ELF-1 (cell line): ENCODE measurements around the gene FBXO21.
"Not testable (repeated sequence)": the region's sequence is repeated elsewhere in the genome, so short reads cannot be mapped to it uniquely, and the experiment has no call there.

ENCODE experiments used
- DNase-seq: peaks from one replicate; pipeline ENCODE4 v3.0.0-alpha.2; 2016; ENCODE audit warnings: low read depth, low spot score

The FBXO21 gene

DNA sequence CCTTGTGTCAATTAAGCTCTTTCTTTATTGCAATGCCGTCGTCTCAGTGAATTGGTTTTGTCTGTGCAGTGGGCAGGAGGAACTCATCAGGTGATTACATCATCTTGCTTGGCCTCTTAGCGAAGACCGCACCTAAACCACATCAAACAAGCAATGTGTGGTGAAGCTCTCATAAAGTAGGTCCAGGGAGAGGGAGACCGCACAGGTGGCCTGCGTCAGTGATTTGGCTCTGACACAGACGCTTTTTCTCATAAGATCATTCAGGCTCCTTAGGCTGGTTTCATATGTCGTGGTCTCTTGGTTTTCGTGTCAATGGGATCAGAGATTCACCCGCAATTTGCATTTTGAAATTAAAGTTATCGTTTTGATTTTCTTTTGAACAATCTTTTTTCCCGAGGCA is 84.4 kb downstream of the FBXO21 start:
- no peak for DNase-seq

DNA sequence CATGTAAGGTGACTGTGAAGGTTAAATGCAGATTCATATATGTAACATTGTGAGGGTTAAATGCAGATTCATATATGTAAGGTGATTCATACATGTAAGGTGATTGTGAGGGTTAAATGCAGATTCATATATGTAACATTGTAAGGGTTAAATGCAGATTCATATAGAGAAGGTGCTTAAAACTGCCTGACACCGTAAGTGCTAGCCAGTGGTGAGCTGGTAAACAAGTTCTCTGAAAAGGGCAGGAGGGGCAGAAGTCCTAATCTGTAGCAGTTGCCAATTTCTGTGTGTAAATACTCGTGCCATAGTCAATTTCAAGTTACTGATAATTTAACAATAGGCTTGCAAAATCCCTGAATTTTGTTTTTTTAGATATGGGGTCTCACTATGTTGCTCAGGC is 86.3 kb downstream of the FBXO21 start:
- DNase-seq = not testable (repeated sequence)

DNA sequence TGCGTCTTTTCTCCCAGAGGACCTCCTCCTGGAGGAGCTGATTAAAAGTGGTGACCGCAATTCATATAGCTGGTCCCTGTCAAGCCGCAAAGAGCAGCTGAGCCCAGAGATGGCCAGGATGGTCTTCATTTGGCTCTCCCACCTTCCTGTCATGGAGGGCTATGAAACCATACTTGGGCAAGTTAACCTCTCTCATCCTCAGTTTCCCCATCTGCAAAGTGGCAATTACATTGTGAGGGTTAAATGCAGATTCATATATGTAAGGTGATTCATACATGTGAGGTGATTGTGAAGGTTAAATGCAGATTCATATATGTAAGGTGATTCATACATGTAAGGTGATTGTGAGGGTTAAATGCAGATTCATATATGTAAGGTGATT is 87.5 kb downstream of the FBXO21 start:
- DNase-seq = no peak

DNA sequence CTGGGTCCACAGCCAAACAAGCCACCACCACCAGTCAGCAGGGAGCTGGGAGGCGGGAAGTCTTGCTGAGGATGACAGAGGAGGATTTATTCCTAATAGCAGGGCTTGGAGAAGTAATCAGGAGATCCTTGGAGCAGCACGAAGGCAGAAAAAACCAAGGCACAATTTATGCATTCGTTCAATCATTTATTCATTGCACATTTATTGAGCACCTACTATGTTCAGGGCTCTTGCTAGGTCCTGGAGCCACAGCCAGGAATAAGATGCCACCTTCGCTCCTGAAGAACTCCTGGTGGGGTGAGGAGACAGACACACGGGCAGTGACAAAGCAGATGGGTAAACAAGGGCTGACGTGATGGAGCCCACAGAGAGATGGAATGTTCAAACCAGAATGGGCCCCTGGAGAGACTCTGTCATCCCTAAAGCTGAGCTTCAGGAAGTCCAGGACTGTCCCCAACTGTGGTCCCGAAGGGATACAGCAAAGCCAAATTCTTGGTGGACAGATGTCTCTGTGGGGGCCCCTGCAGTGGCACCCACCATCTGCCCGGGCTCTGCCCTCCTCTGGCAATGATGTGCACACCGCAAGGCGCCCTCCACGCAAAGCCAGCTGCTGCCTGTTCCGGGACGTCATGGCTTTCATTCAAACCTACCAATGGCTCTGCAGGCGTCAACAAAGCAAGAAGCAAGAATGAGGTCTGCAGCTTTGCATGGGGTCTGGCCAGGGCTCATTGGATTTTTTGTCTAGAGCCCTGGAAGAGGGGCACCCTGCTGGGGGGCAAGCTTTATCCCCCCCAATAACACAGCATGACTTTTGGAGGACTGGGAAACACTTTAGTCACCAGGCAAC is 88.1 kb downstream of the FBXO21 start:
- peak; percentile 24 for DNase-seq

DNA sequence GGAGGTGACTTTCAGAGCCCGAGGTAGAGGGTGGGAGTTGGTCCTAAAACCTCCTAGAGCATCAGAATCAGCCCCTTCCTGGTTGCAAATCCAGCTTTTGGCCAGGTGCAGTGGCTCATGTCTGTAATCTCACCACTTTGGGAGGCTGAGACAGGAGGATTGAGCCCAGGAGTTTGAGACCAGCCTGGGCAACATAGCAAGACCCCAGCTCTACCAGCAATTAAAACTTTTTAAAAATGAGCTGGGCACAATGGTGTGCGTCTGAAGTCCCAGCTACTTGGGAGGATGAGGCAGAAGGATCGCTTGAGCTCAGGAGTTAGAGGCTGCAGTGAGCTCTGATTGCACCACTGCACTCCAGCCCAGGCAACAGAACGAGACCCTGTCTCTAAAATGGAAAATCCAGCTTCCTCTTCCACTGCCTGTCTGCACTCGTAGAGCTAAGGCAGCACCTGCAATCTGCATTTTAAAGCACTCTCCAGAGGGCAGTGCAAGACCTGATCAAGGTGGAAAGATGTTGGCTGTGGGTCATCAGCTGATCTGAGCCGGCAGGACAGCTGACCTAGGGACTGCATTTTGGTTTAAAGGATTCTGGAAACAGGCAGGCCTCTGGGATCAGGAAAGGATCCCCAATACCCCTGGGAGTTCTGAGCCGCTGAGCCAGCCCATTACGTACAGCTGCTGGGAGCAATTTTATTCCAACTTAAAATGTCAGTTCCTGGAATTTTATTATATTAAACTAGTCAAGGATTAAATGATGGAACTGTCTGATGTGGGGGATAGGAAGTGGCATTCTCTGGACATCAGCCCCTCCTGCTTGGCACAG is 89.2 kb downstream of the FBXO21 start:
- DNase-seq = peak; percentile 29

DNA sequence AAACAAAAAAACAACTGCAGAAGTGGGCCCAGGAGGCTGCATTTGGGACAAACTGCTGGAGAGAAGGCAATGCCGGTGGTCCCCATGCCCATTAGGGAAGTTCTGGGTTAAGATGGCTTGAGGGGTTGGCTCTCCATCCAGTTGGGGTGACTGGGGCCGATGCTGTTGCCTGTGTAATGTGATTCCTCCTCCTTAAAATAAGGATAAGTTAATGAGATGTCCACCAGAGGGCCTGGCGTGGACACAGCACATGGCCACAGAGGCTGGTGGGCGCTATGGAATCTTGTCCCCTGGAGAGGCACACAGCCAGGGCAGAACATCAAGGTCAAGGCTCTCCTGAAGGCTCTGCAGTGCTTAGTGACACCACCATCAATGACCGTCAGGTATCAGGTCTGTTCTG is 90.0 kb downstream of the FBXO21 start:
- DNase-seq = no peak

DNA sequence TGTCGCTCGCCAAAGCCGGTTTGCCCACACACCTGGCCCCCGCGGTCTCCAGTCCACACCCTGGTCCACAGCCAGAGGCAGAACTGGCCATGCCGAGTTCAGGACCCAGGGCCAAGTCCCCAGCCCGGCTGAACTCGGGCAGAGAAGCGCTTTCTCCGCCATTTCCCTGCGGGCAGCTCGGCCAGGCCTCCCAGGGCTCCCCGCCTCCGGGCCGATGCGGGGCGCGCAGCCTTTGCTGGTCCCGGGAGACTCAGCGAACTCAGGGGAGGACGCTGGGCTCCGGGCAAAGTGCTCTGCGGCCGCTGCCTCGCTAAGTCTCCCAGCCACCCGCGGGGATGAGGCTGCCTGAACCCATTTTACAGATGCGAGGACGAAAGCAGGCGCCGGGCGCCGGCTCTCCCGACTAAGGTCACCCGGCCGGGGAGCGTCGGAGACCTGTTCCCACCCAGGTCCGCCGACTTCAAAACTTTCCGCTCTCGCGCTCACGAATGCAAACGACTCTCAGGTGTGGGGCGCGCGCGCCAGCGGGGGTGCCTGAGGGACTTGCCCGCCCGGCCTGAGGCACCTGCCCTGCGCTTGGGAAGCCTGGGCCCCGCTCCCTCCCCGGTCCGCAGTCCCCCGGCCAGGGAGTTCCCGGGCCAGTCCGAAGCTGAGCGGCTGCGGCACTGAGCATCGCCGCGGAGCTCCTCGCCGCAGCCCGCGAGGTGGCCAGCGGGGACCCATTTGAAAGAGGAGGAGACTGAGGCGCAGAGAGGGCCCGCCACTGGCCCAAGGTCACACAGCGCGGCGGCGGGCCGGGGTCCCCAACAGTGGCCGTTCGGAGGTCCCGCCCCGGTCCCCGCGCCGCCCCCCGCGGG is 91.7 kb downstream of the FBXO21 start:
- DNase-seq = peak; percentile 17

DNA sequence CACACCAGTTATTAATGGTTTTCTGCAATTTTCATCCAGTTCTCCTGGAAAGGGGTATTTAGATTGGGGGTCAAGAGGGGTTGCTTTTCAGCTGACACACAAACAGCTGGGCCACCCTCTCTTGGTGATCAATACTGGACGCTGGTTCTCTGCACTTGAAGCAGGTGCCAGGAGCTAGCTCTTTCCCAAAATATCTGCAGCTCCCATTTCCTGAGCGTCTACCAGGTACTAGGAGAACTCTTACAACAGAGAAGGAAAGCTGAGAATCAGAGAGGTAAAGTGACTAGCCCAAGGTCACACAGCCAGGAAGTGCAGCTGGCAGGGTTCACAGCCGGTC is 92.3 kb downstream of the FBXO21 start:
- no peak for DNase-seq

DNA sequence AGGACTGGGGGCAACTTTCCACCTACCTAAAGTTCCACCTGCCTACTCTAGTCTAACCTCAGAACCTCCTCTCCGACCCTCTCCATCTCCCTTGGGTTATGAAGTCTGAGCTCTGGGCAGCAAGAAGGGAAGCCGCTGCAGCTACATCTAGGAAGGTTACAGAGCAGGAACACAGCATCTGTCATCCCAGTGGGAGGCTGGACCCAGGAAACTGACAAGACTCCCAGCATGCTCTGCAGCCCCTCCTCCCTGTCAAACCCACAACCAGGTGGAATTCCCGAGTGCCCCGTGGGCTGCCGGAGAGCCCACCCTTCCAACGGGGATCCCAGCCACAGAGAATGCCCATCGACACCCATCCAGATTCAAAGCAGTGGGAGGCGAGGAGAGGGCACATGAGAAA is 93.1 kb downstream of the FBXO21 start:
- DNase-seq = no peak

DNA sequence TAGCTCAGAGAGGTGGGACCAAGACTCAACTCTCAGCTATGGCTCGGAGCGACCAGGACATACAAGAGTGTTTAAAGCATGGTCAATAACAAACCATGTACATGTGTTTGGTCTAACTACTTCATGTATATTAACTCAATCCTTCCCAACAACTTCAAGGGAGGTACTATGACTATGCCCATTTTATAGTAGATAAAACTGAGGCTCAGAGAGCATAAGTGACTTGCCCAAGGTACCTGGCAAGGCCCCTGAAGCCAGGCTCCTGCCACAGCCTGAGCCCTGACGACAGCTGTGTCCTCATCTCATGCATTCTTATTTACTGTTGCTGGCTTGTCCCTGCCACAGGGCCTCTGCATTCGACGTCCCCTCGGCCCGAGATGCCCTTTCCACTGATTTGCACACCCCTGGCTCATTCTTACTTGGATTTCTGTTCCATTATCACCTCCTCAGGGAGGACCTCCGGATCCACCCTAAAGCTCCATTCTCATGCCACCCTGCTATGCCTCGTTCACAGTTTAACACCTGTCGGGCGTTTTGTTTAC is 93.7 kb downstream of the FBXO21 start:
- no peak for DNase-seq

DNA sequence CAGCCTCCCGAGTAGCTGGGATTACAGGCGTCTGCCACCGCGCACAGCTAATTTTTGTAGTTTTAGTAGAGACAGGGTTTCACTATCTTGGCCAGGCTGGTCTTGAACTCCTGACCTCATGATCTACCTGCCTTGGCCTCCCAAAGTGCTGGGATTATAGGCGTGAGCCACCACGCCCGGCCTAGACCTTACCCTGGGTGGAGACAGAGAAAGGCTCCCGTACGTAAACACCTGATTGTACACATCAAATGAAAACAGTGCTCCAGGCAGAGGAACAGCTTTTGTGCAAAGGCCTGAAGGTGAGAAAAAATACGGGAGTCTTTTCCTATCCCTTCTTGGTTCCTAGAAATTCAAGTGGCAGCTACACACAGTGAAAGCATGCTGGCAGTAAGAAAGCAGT is 95.1 kb downstream of the FBXO21 start:
- DNase-seq = not testable (repeated sequence)

DNA sequence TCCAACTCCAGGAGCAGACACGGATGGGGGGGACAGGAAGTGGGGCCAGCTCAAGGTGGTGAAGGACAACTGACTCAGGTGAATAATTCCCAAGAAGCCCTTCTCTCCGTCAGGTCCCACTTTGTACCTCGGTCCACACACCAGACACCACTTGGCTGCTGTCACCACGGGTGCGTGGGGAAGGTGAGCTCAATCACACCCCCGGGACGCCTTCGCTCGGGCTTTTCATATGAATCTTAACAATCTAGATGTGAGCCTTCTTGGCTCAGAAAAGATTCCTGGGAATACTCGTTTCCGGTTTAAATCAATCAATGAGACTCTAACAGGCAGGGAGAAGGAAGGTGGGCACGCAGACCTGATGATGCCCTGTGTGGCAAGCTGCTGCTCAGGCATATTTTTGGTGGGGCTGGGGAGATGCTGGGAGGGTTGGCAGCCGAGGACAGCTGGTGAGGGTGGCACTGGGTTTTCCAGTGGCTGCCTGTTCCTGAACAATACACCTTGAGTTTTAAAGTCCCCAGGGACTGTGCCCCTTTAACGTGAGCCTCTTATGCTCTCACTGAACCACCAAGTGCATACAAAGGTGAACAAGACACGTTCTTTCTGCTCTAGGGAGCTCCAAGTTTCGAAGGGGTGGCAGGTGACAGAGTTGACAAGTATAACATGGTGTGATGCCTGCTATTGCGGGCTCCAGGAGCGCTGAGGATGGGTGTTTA is 96.2 kb downstream of the FBXO21 start:
- DNase-seq = no peak

DNA sequence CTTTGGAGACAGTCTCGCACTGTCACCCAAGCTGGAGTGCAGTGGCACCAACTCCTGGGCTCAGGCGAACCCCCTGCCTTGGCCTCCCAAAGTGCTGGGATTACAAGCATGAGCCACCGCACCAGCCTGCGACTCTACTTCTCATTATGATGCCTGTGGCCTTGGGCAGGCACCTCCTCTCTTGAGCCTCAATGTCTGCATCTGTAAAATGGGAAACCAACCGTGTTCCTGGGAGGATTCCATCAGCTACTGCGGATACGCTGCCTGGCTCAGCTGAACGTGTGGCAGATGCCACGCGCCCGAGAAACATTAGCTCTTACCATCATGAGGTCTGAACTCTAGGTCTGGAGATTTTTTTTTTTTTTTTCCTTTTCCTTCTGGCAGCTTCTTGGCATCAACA is 96.8 kb downstream of the FBXO21 start:
- DNase-seq = no peak

DNA sequence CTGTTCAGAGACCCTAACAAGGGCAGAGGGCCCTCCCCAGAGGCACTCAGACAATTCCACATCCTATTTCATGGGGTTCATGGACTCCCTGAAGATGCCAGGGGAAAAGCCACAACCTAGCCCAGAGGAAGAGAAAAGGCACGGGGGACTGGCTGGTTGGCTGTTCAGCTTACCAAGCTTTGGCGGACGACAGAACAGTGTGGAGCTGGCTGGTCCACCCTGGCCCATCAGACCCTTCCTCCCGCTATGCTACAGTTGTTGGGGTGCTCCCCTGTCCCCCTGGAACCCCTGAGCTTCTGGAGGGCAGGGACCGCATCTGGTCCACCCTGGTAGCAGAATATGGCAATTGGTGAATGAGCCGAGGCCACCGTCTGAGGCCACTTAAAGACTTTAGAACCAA is 97.4 kb downstream of the FBXO21 start:
- no peak for DNase-seq

DNA sequence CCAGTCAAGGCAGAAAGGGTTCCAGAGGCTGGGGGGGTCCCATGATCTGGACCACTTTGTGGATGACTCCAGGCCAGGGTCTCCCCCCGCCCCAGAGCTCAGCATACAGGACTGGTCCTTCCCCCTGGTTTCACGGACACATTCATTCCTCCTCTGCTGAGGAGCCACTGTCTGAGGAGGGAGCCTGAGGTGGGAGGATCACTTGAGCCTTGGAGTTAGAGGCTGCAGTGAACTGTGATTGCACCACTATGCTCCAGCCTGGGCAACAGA is 97.8 kb downstream of the FBXO21 start:
- DNase-seq = no peak
